HFFc6 (cell line): ENCODE data around the gene RTEL1. TPM values are rescaled to one million over a fixed set of nuclear protein-coding genes. Genes with fewer than 3 reads are reported as not detected.

Experiments
- DNase-seq: peaks from one replicate; pipeline ENCODE4 v3.0.0-alpha.2; 2018
- H3K27ac Mint-ChIP-seq: 2 replicates; pipeline ENCODE4 v1.8.0; 2020; ENCODE audit warnings: mild to moderate bottlenecking, mixed read lengths
- H3K27me3 Mint-ChIP-seq: 2 replicates; pipeline ENCODE4 v1.8.0; 2021; ENCODE audit warnings: mild to moderate bottlenecking, moderate library complexity, mixed read lengths; ENCODE audit not compliant: insufficient read depth
- H3K36me3 Mint-ChIP-seq: 2 replicates; pipeline ENCODE4 v1.8.0; 2021; ENCODE audit warnings: low read depth, mixed read lengths
- H3K4me1 Mint-ChIP-seq: 2 replicates; pipeline ENCODE4 v1.8.0; 2020; ENCODE audit warnings: low read depth, mixed read lengths
- H3K4me3 Mint-ChIP-seq: 2 replicates; pipeline ENCODE4 v1.8.0; 2020; ENCODE audit warnings: mild to moderate bottlenecking, moderate library complexity, mixed read lengths
- H3K9me3 Mint-ChIP-seq: 2 replicates; pipeline ENCODE4 v1.8.0; 2020; ENCODE audit warnings: mild to moderate bottlenecking, mixed read lengths
- CTCF ChIP-seq: fragments of 200-600 bp; sonication (generic); IDR thresholded peaks from 2 replicates; pipeline ENCODE4 v1.5.0; 2021; ENCODE audit warnings: antibody characterized with exemption, mild to moderate bottlenecking
- long read RNA-seq: library from polyadenylated mRNA; unstranded; transcript quantifications from one replicate; pipeline ENCODE4 v2.0.0, GENCODE V29; 2019
- total RNA-seq, 6 experiments: library from RNA; stranded (reverse); fragmentation: NEBNext Ultra II Directional; extraction: Animal tissue kit (Norgen Biotek cat#: 25700); gene quantifications; 2 replicates in 1 of 6; 3 replicates in 5 of 6; pipeline ENCODE4 v1.2.3, GENCODE V29; 2021

The RTEL1 gene, protein sequence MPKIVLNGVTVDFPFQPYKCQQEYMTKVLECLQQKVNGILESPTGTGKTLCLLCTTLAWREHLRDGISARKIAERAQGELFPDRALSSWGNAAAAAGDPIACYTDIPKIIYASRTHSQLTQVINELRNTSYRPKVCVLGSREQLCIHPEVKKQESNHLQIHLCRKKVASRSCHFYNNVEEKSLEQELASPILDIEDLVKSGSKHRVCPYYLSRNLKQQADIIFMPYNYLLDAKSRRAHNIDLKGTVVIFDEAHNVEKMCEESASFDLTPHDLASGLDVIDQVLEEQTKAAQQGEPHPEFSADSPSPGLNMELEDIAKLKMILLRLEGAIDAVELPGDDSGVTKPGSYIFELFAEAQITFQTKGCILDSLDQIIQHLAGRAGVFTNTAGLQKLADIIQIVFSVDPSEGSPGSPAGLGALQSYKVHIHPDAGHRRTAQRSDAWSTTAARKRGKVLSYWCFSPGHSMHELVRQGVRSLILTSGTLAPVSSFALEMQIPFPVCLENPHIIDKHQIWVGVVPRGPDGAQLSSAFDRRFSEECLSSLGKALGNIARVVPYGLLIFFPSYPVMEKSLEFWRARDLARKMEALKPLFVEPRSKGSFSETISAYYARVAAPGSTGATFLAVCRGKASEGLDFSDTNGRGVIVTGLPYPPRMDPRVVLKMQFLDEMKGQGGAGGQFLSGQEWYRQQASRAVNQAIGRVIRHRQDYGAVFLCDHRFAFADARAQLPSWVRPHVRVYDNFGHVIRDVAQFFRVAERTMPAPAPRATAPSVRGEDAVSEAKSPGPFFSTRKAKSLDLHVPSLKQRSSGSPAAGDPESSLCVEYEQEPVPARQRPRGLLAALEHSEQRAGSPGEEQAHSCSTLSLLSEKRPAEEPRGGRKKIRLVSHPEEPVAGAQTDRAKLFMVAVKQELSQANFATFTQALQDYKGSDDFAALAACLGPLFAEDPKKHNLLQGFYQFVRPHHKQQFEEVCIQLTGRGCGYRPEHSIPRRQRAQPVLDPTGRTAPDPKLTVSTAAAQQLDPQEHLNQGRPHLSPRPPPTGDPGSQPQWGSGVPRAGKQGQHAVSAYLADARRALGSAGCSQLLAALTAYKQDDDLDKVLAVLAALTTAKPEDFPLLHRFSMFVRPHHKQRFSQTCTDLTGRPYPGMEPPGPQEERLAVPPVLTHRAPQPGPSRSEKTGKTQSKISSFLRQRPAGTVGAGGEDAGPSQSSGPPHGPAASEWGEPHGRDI (N-terminal part only)
- 10 to 100 TPM; 19.0 to 26.8 (median 22.7) TPM for total RNA-seq
- long read RNA-seq, full-length matches to known transcripts = 2 of 11 reads
- long read RNA-seq, partial matches to known transcripts = 5 of 11 reads
- long read RNA-seq, other reads (novel, unspliced or antisense) = 4 of 11 reads

DNA sequence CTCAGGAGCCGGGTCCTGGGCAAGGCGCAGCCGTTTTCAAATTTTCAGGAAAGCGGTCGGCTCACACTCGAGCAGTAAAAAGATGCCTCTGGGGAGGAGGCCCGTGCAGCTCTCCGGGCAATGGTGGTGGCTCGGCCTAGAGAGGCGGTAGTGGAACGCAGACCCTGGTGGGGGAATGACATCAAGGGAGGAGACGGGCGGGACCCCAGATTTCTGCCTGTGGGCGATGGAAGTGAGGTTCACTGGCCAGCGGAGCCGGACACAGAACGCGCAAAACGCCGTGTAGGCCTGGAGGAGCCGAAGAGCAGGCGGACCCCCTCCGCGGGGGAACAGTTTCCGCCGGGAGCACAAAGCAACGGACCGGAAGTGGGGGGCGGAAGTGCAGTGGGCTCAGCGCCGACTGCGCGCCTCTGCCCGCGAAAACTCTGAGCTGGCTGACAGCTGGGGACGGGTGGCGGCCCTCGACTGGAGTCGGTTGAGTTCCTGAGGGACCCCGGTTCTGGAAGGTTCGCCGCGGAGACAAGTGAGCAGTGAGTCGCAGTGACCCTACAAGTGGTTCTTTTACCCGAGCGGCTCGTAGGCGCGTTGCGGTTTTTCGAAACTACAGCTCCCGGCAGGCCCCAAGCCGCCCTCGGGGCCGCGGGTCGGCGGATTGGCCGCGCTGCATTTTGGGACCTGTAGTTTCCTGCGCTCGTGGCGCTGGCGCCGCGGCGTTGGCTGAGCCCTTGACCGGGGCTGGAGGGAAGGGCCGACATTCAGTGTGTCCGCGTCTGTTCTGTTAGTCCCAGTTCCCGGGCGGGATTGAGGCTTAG is at the start of gene RTEL1:
RTEL1 (plus strand) TSS at position 376 of the 812 bp plus-strand sequence. CDS start 1,091 bp downstream, outside the sequence.
- Mint-ChIP-seq H3K4me1 (peaks cover 16% of the 10 kb centered on the region), H3K27ac (peak within 1 kb of the TSS; percentile 92), H3K36me3 (peaks cover 7% of the 10 kb centered on the region; the same call in 1 of the 2 replicates), H3K9me3 (no peaks in the 10 kb centered on the region), H3K27me3 (peaks cover 12% of the 10 kb centered on the region), H3K4me3 (peak within 1 kb of the TSS; percentile 99)
- DNase-seq = peak; percentile 90
- no peak for TF ChIP-seq CTCF

DNA sequence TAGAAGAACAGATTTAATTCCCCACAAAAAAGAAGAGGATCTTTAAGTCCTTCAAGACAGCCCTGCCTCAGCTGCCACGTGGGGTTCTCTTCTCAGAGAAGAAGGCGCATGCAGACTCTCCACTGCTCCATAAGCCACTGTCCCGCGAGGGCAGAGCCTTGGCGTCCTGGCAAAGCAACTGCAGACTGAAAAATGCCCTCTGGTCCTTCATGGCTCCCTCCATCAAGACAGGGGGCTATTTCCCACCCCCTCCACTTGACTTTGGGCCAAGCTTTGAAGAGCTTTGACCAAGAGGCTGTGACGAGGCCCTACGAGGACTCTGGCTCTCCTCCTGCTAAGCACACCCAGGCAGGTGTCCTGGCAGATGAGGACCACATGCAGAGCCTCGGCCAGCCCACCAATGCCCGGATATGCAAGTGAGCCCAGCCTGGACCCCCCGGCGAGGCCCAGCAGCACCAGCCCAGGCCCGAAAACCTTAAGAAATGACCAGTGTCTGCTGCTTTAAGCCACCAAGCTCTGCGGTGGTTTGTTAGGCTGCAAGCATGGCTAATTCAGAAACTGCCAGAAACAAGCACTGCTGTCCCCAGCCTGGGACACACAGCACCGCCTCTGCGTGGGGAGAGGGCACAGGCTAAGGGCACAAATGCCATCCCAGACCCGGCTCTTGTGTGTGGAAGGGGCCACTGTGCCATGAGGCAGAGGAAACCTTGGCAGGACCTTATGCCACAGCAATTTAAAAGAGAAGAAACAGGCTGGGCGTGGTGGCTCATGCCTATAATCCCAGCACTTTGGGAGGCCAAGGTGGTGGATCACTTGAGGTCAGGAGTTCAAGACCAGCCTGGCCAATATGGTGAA is 47.3 kb upstream of the RTEL1 start:
- DNase-seq = no peak
- no peak overlapping the region for H3K4me3 Mint-ChIP-seq
- no peaks in the 10 kb centered on the region; the same call in 1 of the 2 replicates for H3K27me3 Mint-ChIP-seq
- H3K4me1 Mint-ChIP-seq = no peaks in the 10 kb centered on the region
- TF ChIP-seq CTCF = no peak
- H3K27ac Mint-ChIP-seq = no peak overlapping the region
- peaks cover 20% of the 10 kb centered on the region for H3K36me3 Mint-ChIP-seq
- H3K9me3 Mint-ChIP-seq = no peaks in the 10 kb centered on the region

GRCh38 chr20:63611646-63612045 is 46.5 kb upstream of the RTEL1 start:
- Mint-ChIP-seq H3K27me3 (no peaks in the 10 kb centered on the region; the same call in 1 of the 2 replicates), H3K36me3 (peaks cover 20% of the 10 kb centered on the region), H3K27ac (no peak overlapping the region), H3K4me1 (no peaks in the 10 kb centered on the region), H3K9me3 (no peaks in the 10 kb centered on the region), H3K4me3 (no peak overlapping the region)
- no peak for DNase-seq
- TF ChIP-seq CTCF = no peak

- no peaks in the 10 kb centered on the region for H3K4me1 Mint-ChIP-seq
- no peak for TF ChIP-seq CTCF
- DNase-seq = no peak
- H3K9me3 Mint-ChIP-seq = no peaks in the 10 kb centered on the region
- no peaks in the 10 kb centered on the region; the same call in 1 of the 2 replicates for H3K27me3 Mint-ChIP-seq
- H3K4me3 Mint-ChIP-seq = no peak overlapping the region
- H3K27ac Mint-ChIP-seq = no peak overlapping the region
- peaks cover 20% of the 10 kb centered on the region for H3K36me3 Mint-ChIP-seq
Measured at GRCh38 chr20:63612276-63612931, 45.7 kb upstream of the RTEL1 start.
